Measurements from ENCODE around the gene ERICH6B. TPM values are rescaled to one million over a fixed set of nuclear protein-coding genes. Genes with fewer than 3 reads are reported as not detected.

Gene ERICH6B
- not detected in 2 replicates for total RNA-seq (ENCODE audit: low replicate concordance)

DNA sequence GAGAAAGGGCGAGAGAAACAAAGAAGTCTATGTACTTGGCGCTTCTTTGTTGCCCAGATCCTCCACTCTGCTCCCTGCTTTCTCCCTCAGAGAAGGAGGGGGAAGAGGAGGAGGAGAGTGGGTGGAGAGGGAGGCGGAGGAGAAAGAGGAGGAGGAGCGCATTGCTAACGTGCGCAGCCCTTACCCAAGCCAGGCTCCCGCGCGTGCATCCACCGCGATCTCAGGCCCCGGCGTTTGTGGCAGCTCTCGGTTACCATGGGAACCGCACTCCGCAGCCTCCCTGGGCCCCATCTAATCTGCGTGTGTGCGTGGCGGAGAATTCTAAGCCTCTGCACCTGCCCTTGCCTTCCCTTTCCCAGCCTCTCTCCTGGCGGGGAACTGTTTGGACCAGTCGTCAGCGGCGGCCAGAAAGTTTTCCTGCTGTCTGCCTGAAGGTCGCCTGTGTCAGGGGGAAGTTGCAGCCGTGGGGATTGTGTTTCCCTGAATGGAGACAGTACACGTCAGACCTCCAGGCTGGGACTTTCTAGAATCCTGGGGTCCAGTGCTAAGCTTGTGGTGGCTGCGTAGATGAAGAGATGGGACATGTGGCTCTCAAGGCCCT is at the start of gene ERICH6B:
ERICH6B (minus strand) TSS at position 239 of the 601 bp plus-strand sequence. CDS start 18,734 bp downstream, outside the sequence.

Other genes starting within 250 kb of the ERICH6B start
- 10.7 and 29.4 TPM in 2 replicates for gene SLC25A30, start 197.4 kb downstream of the ERICH6B start, total RNA-seq (ENCODE audit: low replicate concordance)
- 19.0 and 34.3 TPM in 2 replicates for gene COG3, start 150.8 kb downstream of the ERICH6B start, total RNA-seq (ENCODE audit: low replicate concordance)
- gene CBY2, start 86.6 kb upstream of the ERICH6B start, total RNA-seq (ENCODE audit: low replicate concordance), result not detected in 2 replicates
- not detected in 2 replicates for gene SIAH3, start 236.0 kb upstream of the ERICH6B start, total RNA-seq (ENCODE audit: low replicate concordance)